Measurements from ENCODE around the gene FRMD4A.
"Not testable (repeated sequence)": the region's sequence is repeated elsewhere in the genome, so short reads cannot be mapped to it uniquely, and the experiment has no call there.

FRMD4A gene

DNA sequence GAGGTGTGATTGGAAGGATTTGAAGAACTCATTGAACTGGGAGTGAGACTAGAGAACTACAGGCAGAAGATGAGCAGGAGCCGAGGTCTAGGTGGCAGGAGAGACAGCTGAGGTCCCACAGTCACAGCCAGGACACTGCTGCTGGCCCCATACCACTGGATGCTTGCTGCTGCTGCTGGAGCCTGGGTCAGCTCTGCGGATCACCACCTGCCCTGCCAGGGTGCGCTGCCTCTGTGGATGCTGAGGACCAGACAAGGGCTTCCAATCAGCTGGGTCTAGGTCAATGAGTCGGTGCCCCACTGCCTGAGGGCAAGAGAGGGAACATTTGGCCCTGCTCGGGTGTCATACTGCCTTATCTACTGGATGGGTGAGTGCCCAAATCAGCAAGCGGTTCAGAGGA lies 94.4 kb downstream of the FRMD4A start:
- H3K36me3 ChIP-seq (ENCODE audit: insufficient read depth, low read length), result no peaks in the 10 kb centered on the region
- no peak overlapping the region for H3K27ac ChIP-seq (ENCODE audit: low read depth, low read length)
- H3K4me3 ChIP-seq (ENCODE audit: low read length), result no peak overlapping the region
- H3K9me3 ChIP-seq (ENCODE audit: insufficient read depth, low read depth, low read length), result no peaks in the 10 kb centered on the region
- no peak overlapping the region for H3K9ac ChIP-seq (ENCODE audit: low read depth, low read length)
- H3K4me1 ChIP-seq (ENCODE audit: insufficient read depth, low read length), result peaks cover 16% of the 10 kb centered on the region
- 93% methylated on average over 6 of the region's 6 CpGs for WGBS
- H3K27me3 ChIP-seq (ENCODE audit: insufficient read depth, low read length), result no peaks in the 10 kb centered on the region

GRCh38 chr10:14235566-14236195 lies 95.0 kb downstream of the FRMD4A start:
- no peaks in the 10 kb centered on the region for H3K36me3 ChIP-seq (ENCODE audit: insufficient read depth, low read length)
- no peak overlapping the region for H3K9ac ChIP-seq (ENCODE audit: low read depth, low read length)
- no peaks in the 10 kb centered on the region for H3K27me3 ChIP-seq (ENCODE audit: insufficient read depth, low read length)
- H3K9me3 ChIP-seq (ENCODE audit: insufficient read depth, low read depth, low read length), result 0 out of 2 replicates have a peak, but pooled peaks cover 3% of the 10 kb centered on the region
- H3K27ac ChIP-seq (ENCODE audit: low read depth, low read length), result no peak overlapping the region
- 91% methylated on average over 11 of the region's 11 CpGs for WGBS
- H3K4me1 ChIP-seq (ENCODE audit: insufficient read depth, low read length), result peaks cover 11% of the 10 kb centered on the region
- no peak overlapping the region for H3K4me3 ChIP-seq (ENCODE audit: low read length)

DNA sequence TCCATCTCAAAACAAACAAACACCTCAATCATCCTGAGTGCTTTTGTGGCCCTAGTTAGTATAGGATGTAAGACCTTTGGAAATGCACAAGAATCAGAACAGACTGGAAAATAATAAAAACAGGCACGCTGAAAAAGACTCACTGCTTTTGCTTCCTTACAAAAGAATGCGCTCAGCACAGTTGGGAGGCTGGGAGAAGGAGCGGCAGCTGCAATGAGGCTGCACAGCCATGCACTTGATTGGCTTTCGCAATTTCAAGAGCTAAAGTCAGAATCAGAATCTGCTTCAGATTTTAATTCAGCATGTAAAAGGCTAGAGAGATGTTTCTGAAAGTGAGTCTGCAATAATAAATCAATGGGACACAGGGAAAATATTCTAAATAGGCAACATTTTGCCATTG lies 97.2 kb downstream of the FRMD4A start:
- Histone ChIP-seq H3K27me3 (ENCODE audit: insufficient read depth, low read length) (no peaks in the 10 kb centered on the region), H3K9ac (ENCODE audit: low read depth, low read length) (no peak overlapping the region), H3K9me3 (ENCODE audit: insufficient read depth, low read depth, low read length) (0 out of 2 replicates have a peak, but pooled peaks cover 3% of the 10 kb centered on the region), H3K4me1 (ENCODE audit: insufficient read depth, low read length) (peaks cover 7% of the 10 kb centered on the region), H3K27ac (ENCODE audit: low read depth, low read length) (no peak overlapping the region), H3K36me3 (ENCODE audit: insufficient read depth, low read length) (no peaks in the 10 kb centered on the region), H3K4me3 (ENCODE audit: low read length) (no peak overlapping the region)
- WGBS, result 83% methylated on average over 4 of the region's 4 CpGs

DNA sequence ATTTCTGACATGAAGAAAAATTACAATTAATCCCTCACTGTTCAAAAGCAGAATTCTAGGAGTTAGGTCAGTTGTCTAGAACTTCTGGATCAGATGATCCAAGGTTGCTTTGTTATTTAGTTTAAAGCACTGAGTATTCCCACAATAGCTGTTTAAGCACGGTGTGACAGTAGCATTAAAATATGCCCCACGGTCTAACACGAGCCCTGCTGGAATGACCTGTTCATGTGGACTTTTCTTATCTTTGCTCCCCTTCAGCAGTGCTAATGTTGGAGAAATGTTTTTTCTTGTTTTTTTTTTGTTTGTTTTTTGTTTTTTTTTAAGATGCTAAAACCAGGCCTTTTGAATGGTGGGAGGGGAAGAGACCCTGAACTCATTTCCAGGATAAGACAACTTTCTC lies 101.9 kb downstream of the FRMD4A start:
- not testable (repeated sequence) for H3K9me3 ChIP-seq (ENCODE audit: insufficient read depth, low read depth, low read length); H3K36me3 ChIP-seq (ENCODE audit: insufficient read depth, low read length); H3K4me1 ChIP-seq (ENCODE audit: insufficient read depth, low read length); H3K4me3 ChIP-seq (ENCODE audit: low read length); H3K27ac ChIP-seq (ENCODE audit: low read depth, low read length); H3K27me3 ChIP-seq (ENCODE audit: insufficient read depth, low read length); H3K9ac ChIP-seq (ENCODE audit: low read depth, low read length)
- WGBS, result 86% methylated on average over 3 of the region's 3 CpGs

DNA sequence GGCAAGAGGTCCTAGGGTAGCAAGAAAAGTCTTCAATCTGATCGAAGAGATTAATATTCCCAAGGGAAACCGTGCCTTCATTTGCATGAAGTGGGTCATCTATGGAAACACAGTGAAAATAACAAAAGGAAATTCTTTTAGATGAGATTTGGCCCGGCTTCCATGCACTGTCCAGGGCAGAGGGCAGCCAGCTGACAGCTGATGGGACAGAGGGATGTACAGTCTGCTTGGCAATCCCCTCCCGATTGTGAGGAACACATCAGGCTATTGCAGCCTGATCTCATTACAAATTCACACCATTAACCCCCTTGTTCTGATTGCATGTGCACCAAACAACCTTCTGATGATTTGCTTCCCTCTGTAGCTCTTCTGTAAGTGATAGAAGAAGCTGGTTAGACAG lies 105.3 kb downstream of the FRMD4A start:
- Histone ChIP-seq H3K36me3 (ENCODE audit: insufficient read depth, low read length) (no peaks in the 10 kb centered on the region), H3K9me3 (ENCODE audit: insufficient read depth, low read depth, low read length) (no peaks in the 10 kb centered on the region), H3K4me3 (ENCODE audit: low read length) (no peak overlapping the region), H3K4me1 (ENCODE audit: insufficient read depth, low read length) (no peaks in the 10 kb centered on the region), H3K9ac (ENCODE audit: low read depth, low read length) (no peak overlapping the region), H3K27ac (ENCODE audit: low read depth, low read length) (no peak overlapping the region), H3K27me3 (ENCODE audit: insufficient read depth, low read length) (no peaks in the 10 kb centered on the region)
- WGBS, result 97% methylated on average over 4 of the region's 4 CpGs

- 95% methylated on average over 7 of the region's 7 CpGs for WGBS
- Histone ChIP-seq H3K9me3 (ENCODE audit: insufficient read depth, low read depth, low read length) (no peaks in the 10 kb centered on the region), H3K9ac (ENCODE audit: low read depth, low read length) (no peak overlapping the region), H3K4me3 (ENCODE audit: low read length) (no peak overlapping the region), H3K36me3 (ENCODE audit: insufficient read depth, low read length) (no peaks in the 10 kb centered on the region), H3K27ac (ENCODE audit: low read depth, low read length) (no peak overlapping the region), H3K27me3 (ENCODE audit: insufficient read depth, low read length) (no peaks in the 10 kb centered on the region), H3K4me1 (ENCODE audit: insufficient read depth, low read length) (no peaks in the 10 kb centered on the region)
These were observed 110.7 kb downstream of the FRMD4A start for GRCh38 chr10:14220026-14220425.

DNA sequence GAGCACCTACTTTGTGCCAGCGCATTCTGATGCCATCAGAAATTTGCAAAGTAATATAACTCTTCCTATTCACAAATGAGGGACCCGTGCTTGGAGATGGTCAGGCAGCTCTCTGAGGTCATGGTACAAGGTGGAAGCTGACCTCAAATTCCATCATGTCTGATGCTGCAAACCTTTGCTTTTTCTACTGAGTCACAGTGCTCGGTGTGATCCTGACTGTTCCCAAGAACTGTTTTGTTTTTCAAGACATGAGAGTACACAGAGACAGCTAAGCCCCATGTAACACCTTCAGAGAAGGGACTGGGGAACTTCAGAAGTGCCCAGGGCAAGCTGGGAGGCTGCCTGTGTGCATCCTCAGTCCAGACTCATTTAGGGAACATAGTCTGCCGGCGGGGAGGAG lies 111.3 kb downstream of the FRMD4A start:
- 95% methylated on average over 5 of the region's 5 CpGs for WGBS
- Histone ChIP-seq H3K27me3 (ENCODE audit: insufficient read depth, low read length) (no peaks in the 10 kb centered on the region), H3K4me3 (ENCODE audit: low read length) (no peak overlapping the region), H3K36me3 (ENCODE audit: insufficient read depth, low read length) (no peaks in the 10 kb centered on the region), H3K27ac (ENCODE audit: low read depth, low read length) (no peak overlapping the region), H3K9ac (ENCODE audit: low read depth, low read length) (no peak overlapping the region), H3K4me1 (ENCODE audit: insufficient read depth, low read length) (no peaks in the 10 kb centered on the region), H3K9me3 (ENCODE audit: insufficient read depth, low read depth, low read length) (no peaks in the 10 kb centered on the region)

DNA sequence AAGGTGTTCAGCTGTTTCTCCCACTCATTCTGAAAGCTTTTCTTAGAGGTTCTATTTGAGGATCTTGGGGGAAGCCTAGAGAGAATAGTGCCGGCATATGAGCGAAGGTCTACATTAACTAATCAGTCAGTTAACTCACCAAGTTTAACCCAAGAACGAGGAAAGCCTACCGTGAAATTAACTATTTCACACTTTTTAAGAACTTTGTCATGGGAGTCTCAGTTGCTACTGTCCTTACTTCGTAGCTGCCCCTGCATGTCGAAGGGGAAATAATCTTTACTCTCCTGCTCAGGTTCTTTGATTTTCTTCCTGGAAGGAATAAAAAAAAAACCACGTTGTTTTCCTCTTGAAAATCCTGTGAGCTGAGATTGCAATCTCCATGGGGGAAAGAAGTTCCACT lies 115.1 kb downstream of the FRMD4A start:
- Histone ChIP-seq H3K4me3 (ENCODE audit: low read length) (no peak overlapping the region), H3K27me3 (ENCODE audit: insufficient read depth, low read length) (no peaks in the 10 kb centered on the region), H3K9ac (ENCODE audit: low read depth, low read length) (no peak overlapping the region), H3K27ac (ENCODE audit: low read depth, low read length) (no peak overlapping the region), H3K36me3 (ENCODE audit: insufficient read depth, low read length) (no peaks in the 10 kb centered on the region), H3K4me1 (ENCODE audit: insufficient read depth, low read length) (no peaks in the 10 kb centered on the region), H3K9me3 (ENCODE audit: insufficient read depth, low read depth, low read length) (no peaks in the 10 kb centered on the region)
- WGBS, result 92% methylated on average over 7 of the region's 7 CpGs

DNA sequence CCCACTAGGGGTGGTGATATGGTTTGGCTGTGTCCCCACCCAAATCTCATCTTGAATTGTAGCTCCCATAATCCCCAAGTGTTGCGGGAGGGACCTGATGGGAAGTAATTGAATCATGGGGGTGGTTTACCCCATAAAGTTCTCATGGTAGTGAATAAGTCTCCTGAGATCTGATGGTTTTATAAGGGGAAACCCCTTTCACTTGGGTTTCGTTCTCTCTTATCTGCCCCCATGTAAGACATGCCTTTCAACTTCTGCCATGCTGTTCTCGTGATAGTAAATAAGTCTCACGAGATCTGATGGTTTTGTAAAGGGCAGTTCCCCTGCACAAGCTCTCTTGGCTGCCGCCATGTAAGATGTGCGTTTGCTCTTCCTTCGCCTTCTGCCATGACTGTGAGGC lies 117.0 kb downstream of the FRMD4A start:
- not testable (repeated sequence) for H3K36me3 ChIP-seq (ENCODE audit: insufficient read depth, low read length); H3K27me3 ChIP-seq (ENCODE audit: insufficient read depth, low read length); H3K27ac ChIP-seq (ENCODE audit: low read depth, low read length); H3K4me3 ChIP-seq (ENCODE audit: low read length); H3K9me3 ChIP-seq (ENCODE audit: insufficient read depth, low read depth, low read length); H3K4me1 ChIP-seq (ENCODE audit: insufficient read depth, low read length); H3K9ac ChIP-seq (ENCODE audit: low read depth, low read length)
- 85% methylated on average over 7 of the region's 7 CpGs for WGBS

DNA sequence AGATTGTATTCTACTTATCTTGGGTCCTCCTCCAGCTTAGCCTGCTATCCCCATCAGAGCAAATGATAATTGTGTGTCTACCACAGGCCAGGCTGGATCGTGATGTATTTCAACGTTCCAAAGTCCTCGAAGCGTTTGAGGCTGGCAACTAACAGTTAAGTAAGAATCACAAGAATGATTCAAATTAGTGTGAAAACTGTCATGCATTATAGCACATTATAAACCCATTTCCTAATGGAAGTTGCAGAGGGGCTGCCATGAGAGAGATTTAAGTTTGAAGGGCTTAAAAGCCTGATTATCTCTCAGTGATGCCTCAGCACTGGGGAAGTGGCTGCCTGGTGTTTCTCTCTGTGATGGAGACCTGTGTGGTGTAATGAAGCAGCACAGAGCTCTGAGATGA lies 119.1 kb downstream of the FRMD4A start:
- no peaks in the 10 kb centered on the region for H3K4me1 ChIP-seq (ENCODE audit: insufficient read depth, low read length)
- no peaks in the 10 kb centered on the region for H3K9me3 ChIP-seq (ENCODE audit: insufficient read depth, low read depth, low read length)
- H3K36me3 ChIP-seq (ENCODE audit: insufficient read depth, low read length), result no peaks in the 10 kb centered on the region
- no peak overlapping the region for H3K27ac ChIP-seq (ENCODE audit: low read depth, low read length)
- H3K9ac ChIP-seq (ENCODE audit: low read depth, low read length), result no peak overlapping the region
- H3K4me3 ChIP-seq (ENCODE audit: low read length), result no peak overlapping the region
- no peaks in the 10 kb centered on the region for H3K27me3 ChIP-seq (ENCODE audit: insufficient read depth, low read length)
- 84% methylated on average over 4 of the region's 4 CpGs for WGBS

DNA sequence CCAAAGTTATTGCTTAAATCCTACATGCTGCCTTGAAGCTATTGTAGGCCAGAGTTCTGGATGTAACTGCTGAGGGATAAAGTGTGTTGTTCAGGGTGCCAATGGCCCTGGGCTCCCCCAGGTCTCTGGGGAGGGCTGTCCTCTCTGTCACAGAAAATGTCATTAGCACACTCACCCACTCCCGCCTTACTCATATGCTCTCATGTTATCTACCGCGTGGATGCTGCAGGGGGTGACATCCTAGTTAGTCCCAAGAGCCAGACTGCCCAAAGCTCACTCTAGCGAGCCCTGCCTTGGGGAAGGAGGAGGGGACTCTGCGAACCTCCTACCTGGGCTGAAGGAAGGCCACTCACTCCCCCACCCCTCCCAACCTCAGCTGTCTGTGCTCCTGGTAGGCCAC lies 122.5 kb downstream of the FRMD4A start:
- no peaks in the 10 kb centered on the region for H3K9me3 ChIP-seq (ENCODE audit: insufficient read depth, low read depth, low read length)
- H3K36me3 ChIP-seq (ENCODE audit: insufficient read depth, low read length), result no peaks in the 10 kb centered on the region
- no peak overlapping the region for H3K27ac ChIP-seq (ENCODE audit: low read depth, low read length)
- H3K9ac ChIP-seq (ENCODE audit: low read depth, low read length), result no peak overlapping the region
- H3K4me1 ChIP-seq (ENCODE audit: insufficient read depth, low read length), result peaks cover 4% of the 10 kb centered on the region; the same call in 1 of the 2 replicates
- H3K4me3 ChIP-seq (ENCODE audit: low read length), result no peak overlapping the region
- WGBS, result 94% methylated on average over 4 of the region's 5 CpGs
- H3K27me3 ChIP-seq (ENCODE audit: insufficient read depth, low read length), result no peaks in the 10 kb centered on the region

DNA sequence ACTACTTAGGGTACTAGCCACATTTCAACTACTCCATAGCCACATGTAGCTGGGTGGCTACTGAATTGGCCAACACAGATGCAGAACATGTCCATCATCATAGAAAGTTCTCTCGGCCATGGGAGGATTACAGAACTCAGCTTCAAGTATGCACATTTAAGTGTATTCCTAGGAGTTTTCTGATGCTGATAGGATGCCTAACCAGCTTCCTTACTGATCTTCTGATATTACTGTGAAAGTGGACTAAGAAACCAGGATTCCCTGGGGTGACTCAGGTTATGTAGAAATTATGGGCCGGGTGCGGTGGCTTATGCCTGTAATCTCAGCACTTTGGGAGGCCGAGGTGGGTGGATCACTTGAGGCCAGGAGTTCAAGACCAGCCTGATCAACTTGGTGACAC lies 125.5 kb downstream of the FRMD4A start:
- Histone ChIP-seq H3K4me1 (ENCODE audit: insufficient read depth, low read length) (peaks cover 4% of the 10 kb centered on the region; the same call in 1 of the 2 replicates), H3K27ac (ENCODE audit: low read depth, low read length) (no peak overlapping the region), H3K4me3 (ENCODE audit: low read length) (no peak overlapping the region), H3K36me3 (ENCODE audit: insufficient read depth, low read length) (no peaks in the 10 kb centered on the region), H3K9ac (ENCODE audit: low read depth, low read length) (no peak overlapping the region), H3K9me3 (ENCODE audit: insufficient read depth, low read depth, low read length) (no peaks in the 10 kb centered on the region), H3K27me3 (ENCODE audit: insufficient read depth, low read length) (no peaks in the 10 kb centered on the region)
- 90% methylated on average over 4 of the region's 4 CpGs for WGBS

Measured in HUES64 (cell line).